Embryonic facial prominence (tissue), 1 donor: ENCODE data around the gene TMOD3.
"Not testable (repeated sequence)": the region's sequence is repeated elsewhere in the genome, so short reads cannot be mapped to it uniquely, and the experiment has no call there.

Source experiments
- DNase-seq: peaks from one replicate; pipeline ENCODE4 v3.0.0-alpha.2; 2016; ENCODE audit errors: extremely low spot score

Gene TMOD3

GRCh38 chr15:51864408-51865056 is 35.1 kb downstream of the TMOD3 start:
- DNase-seq = no peak

- DNase-seq = no peak
Measured at GRCh38 chr15:51865317-51865716, 35.9 kb downstream of the TMOD3 start.

GRCh38 chr15:51866161-51866560 is 36.7 kb downstream of the TMOD3 start:
- no peak for DNase-seq

GRCh38 chr15:51866751-51867150 is 37.3 kb downstream of the TMOD3 start:
- DNase-seq = no peak

GRCh38 chr15:51869060-51869421 is 39.6 kb downstream of the TMOD3 start:
- DNase-seq = no peak

- no peak for DNase-seq
Measured at GRCh38 chr15:51870774-51871173, 41.3 kb downstream of the TMOD3 start.

- DNase-seq = no peak
Measured at GRCh38 chr15:51874751-51875644, 45.5 kb downstream of the TMOD3 start.

- DNase-seq = no peak
Measured at GRCh38 chr15:51876169-51876568, 46.7 kb downstream of the TMOD3 start.

GRCh38 chr15:51878446-51879386 is 49.3 kb downstream of the TMOD3 start:
- DNase-seq = peak; percentile 37

GRCh38 chr15:51879555-51879954 is 50.1 kb downstream of the TMOD3 start:
- DNase-seq = no peak

GRCh38 chr15:51883271-51883837 is 53.9 kb downstream of the TMOD3 start:
- DNase-seq = no peak

- DNase-seq = no peak
Measured at GRCh38 chr15:51884041-51884440, 54.6 kb downstream of the TMOD3 start.

GRCh38 chr15:51884517-51885236 is 55.2 kb downstream of the TMOD3 start:
- DNase-seq = no peak

- DNase-seq = not testable (repeated sequence)
Measured at GRCh38 chr15:51885758-51886157, 56.3 kb downstream of the TMOD3 start.

- DNase-seq = no peak
Measured at GRCh38 chr15:51887887-51888592, 58.6 kb downstream of the TMOD3 start.

- DNase-seq = no peak
Measured at GRCh38 chr15:51888593-51889195, 59.2 kb downstream of the TMOD3 start.

GRCh38 chr15:51889486-51889885 is 60.0 kb downstream of the TMOD3 start:
- DNase-seq = no peak

- no peak for DNase-seq
Measured at GRCh38 chr15:51904421-51904820, 75.0 kb downstream of the TMOD3 start.

- no peak for DNase-seq
Measured at GRCh38 chr15:51904931-51905330, 75.5 kb downstream of the TMOD3 start.
